GM23338 (cell line): ENCODE measurements around the gene IFITM5.

ENCODE experiments used
- EZH2phosphoT487 ChIP-seq: fragments of 200-600 bp; sonication (generic); IDR thresholded peaks from one replicate; pipeline ENCODE4 v1.8.1; 2018; ENCODE audit warnings: antibody characterized with exemption; ENCODE audit not compliant: unreplicated experiment
- REST ChIP-seq: IDR thresholded peaks from one replicate; pipeline ENCODE4 v1.6.1; 2018; ENCODE audit warnings: antibody characterized with exemption; ENCODE audit not compliant: unreplicated experiment
- TF ChIP-seq, protein P1 (sequence below), 2 experiments: fragments of 200-600 bp in 1 of 2; sonication (generic) in 1 of 2; conservative IDR thresholded peaks; 2 replicates each; pipeline versions ENCODE4 v1.5.1 to v1.6.1; 2016 to 2017; ENCODE audit warnings: antibody characterized with exemption in 2 of 2, low read depth in 2 of 2, mild to moderate bottlenecking in 2 of 2, moderate library complexity in 1 of 2

GRCh38 chr11:315516-315994 is 16.2 kb upstream of the IFITM5 start:
- TF ChIP-seq EZH2phosphoT487 (no peak), REST (no peak)
- TF ChIP-seq, protein P1, sequence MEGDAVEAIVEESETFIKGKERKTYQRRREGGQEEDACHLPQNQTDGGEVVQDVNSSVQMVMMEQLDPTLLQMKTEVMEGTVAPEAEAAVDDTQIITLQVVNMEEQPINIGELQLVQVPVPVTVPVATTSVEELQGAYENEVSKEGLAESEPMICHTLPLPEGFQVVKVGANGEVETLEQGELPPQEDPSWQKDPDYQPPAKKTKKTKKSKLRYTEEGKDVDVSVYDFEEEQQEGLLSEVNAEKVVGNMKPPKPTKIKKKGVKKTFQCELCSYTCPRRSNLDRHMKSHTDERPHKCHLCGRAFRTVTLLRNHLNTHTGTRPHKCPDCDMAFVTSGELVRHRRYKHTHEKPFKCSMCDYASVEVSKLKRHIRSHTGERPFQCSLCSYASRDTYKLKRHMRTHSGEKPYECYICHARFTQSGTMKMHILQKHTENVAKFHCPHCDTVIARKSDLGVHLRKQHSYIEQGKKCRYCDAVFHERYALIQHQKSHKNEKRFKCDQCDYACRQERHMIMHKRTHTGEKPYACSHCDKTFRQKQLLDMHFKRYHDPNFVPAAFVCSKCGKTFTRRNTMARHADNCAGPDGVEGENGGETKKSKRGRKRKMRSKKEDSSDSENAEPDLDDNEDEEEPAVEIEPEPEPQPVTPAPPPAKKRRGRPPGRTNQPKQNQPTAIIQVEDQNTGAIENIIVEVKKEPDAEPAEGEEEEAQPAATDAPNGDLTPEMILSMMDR (conservative IDR thresholded peaks at IDR 0.05; ENCODE audit: low read depth in 2 of 2) = no peak
